Embryonic facial prominence (tissue), 1 donor: ENCODE measurements around the gene LRMDA.

Source experiments
- DNase-seq: peaks from one replicate; pipeline ENCODE4 v3.0.0-alpha.2; 2016; ENCODE audit errors: extremely low spot score

LRMDA gene

GRCh38 chr10:75773813-75774782 is 342.7 kb downstream of the LRMDA start:
- no peak for DNase-seq

GRCh38 chr10:75774783-75775490 is 343.5 kb downstream of the LRMDA start:
- no peak for DNase-seq

- no peak for DNase-seq
Observed at GRCh38 chr10:75776738-75777504, 345.5 kb downstream of the LRMDA start.

DNA sequence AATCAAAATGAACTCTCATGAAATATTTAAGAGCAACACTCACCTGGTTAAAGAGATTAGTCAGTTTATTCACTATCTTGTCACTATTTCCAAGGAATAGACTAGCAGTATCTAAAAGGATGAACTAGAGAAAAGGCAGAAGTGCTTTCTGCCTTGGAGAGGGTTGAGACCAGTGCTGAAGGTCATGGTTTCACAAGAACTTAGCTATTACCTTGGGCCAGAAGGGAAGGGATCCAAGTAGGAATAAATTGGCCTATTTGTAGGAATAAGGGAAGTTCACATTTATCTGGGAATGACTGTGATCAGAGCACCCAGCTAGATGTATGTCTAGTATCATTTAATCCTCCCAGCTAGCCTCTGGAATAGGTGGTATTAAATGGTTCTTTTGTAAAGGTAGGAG is 347.2 kb downstream of the LRMDA start:
- no peak for DNase-seq

DNA sequence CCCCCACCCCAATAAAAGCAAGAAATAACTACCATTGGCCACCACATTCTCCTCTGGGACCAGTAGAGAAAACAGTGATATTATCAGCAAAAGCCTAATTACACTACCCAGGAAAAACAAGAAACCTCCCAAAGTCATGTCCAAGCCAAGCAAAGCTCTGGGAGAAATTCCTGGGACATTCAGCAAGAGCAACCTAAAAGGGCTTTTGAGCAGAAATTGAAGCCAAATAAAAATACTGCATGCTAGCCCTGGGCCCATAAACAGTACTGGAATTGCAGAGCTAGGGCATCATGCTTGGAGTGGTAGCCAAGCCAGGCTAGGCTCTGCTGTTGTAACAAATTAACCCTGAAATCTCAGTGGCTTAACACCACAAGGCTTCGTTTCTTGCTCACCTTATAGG is 347.9 kb downstream of the LRMDA start:
- DNase-seq = no peak

DNA sequence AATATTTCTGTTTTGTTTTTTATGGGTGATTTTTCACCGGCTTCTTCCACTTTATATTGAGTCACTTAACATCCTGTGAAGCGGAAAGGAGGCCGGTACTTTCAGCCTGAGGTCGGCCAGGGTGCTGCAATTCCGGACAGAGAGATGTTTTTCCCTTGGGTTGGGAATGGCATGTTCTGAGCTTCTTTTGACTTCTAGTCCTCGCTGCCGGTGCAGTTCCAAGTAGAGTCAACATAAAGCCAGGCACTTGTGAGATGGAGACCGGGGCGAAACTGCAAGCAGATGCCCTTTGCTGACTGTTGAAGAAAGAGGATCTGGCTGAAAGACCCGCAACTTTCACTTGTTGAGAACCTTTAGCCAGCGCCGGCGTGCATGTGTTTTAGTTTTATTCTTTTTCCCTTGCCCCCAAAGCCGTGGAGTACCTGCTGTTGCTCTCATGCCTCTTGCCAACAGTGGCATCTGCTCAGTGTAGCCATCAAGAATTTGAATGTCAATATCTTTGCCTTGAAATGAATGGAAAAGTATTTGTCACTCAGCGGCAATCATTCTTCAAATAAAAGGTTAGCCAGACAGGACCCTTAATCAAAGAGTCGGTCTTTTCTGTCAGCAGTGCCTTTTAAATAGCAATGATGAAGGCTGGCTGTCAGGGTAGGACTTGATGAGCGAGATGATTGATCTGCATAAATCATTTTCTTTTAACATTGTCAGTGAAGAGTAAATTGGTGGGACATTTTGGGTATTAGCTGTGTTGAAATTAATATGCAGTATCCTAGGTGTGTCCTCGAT is 351.2 kb downstream of the LRMDA start:
- no peak for DNase-seq

DNA sequence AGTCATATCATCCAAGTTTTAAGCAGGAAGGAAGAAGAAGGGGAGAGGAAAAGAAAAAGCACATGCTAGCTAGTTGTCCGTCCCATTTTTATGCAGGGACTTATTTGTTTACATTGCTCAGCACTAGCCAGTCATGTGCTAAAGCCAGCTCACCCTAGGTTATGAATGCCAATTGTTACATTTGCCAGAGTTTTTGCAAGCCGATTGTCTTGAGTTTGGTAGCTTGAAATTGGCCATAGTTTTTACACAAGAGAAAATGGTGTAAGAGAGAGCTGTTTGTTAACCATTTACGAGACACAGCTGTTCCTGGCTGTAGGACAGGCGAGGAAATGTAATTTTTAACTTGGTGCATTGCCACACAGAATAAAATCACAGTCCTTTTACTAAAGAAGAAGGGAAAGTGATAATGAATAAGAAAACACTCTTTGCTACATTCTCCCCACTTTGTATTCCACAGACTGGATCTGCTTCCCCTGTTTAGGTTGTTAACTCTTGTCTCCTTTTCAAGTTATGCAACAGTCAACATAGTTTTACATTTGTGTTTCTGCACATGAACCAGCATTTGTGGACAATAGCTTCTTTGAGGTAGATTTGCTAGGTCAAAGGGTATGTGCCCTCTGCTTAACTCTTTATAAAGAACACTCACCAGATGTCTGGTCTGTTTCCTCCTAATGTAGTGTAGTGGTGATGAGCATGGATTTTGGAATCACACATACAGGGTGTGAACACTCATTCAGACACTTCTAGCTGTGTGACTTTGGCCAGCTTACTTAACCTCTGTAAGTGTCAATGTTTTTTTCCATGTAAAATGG is 357.2 kb downstream of the LRMDA start:
- no peak for DNase-seq

GRCh38 chr10:75793848-75794247 is 362.4 kb downstream of the LRMDA start:
- no peak for DNase-seq

DNA sequence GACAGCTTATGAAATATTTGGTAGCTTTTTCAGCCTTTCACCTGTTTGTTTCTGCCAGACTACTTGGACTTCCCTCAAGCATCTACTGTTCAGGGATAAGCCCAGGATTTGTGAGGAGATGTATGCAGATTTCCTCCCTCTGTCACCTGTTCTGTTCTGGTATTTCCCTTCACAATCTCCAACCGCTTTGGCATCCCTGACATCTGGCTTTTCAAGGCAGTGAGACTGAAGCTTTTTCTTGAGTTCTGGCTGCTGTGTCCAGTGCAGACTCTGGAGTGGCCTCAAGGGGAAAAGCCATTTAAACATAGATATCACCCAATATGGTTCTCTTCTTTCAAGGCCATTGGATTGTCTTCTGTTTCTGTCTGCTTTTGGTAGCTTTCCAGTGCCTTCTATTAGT is 369.7 kb downstream of the LRMDA start:
- no peak for DNase-seq

DNA sequence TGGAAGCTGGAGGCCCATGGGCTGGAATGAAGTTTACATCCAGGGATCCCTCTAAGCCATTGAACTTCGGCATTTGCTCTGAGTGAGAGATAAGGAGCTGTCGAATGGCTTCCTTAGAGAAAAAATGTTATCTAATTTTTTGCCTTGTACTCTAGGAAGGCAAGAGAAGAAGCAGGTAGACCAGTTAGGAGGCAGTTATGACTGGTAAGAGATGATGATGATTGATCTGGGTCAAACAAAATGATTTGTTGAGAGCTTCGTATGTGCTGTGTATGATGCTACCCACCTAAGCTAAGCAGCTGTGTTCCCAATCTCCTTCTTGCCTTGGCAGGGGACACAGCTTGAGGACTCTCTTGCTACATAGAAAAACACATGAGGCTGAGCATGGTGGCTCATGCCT is 370.2 kb downstream of the LRMDA start:
- no peak for DNase-seq

GRCh38 chr10:75803121-75803520 is 371.7 kb downstream of the LRMDA start:
- no peak for DNase-seq

- no peak for DNase-seq
Observed at GRCh38 chr10:75803816-75804552, 372.6 kb downstream of the LRMDA start.

DNA sequence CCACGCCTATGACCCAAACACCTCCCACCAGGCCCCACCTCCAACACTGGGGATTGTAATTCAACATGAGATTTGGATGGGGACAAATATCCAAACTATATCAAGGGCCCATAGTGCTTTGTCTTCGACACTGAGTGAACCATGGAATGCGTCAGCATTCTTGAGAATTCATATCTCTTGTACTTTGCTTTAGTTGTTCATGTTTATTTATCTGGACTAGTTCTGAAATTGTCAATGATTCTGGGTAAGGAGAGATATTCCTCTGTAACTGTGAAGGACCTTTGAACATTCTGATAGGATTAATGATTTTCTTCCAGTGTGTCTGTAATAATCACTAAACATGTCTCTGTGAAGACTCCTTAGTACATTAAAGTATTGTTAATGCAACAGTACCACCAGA is 374.8 kb downstream of the LRMDA start:
- DNase-seq = no peak

DNA sequence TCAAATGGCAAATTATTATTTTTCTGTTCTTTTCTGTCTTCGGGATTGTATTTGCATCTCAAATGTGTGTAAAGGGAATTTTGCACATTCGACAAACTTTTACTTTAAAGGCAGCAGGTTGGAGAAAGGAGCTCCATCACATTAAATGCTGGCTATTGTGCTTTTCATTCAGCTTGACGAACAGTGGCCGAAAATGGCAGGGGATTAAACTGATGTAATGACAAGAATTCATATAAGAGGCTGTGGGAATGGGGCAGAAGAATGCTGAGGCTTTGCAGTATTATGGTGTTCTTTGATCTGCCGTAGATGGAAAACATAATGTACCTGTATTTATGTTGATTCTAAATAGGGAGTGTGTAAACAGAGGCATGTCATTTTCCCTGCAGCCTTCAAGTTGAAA is 376.0 kb downstream of the LRMDA start:
- no peak for DNase-seq

- no peak for DNase-seq
Observed at GRCh38 chr10:75809003-75809402, 377.6 kb downstream of the LRMDA start.

DNA sequence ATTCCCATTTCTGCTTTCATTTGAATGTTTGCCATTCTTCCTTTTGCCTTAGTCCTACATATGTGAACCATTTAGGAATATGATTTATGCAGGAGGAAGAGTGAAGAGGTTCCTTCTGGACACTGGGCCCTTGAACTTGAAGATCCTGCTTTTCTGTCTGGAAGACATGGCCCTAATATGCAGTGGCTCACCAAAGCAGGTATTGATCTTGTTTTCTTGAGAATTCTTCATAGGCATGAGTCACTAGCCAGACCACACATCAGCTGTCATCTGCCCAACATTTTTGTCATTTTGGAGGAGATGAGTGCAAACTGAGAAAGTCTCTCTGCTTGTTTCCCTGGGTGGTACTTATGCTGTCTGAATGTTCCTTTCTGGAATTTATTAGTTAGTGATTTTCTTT is 382.6 kb downstream of the LRMDA start:
- no peak for DNase-seq

GRCh38 chr10:75815066-75815465 is 383.6 kb downstream of the LRMDA start:
- DNase-seq = no peak

- DNase-seq = no peak
Observed at GRCh38 chr10:75817198-75817597, 385.8 kb downstream of the LRMDA start.

GRCh38 chr10:75818552-75818951 is 387.1 kb downstream of the LRMDA start:
- no peak for DNase-seq

GRCh38 chr10:75825235-75825634 is 393.8 kb downstream of the LRMDA start:
- DNase-seq = no peak
